Measurements from ENCODE around the gene PPDPF. TPM values are rescaled to one million over a fixed set of nuclear protein-coding genes. Genes with fewer than 3 reads are reported as not detected.

Gene PPDPF
- total RNA-seq, 1 donor from 2014 or later, result 99.3 TPM

DNA sequence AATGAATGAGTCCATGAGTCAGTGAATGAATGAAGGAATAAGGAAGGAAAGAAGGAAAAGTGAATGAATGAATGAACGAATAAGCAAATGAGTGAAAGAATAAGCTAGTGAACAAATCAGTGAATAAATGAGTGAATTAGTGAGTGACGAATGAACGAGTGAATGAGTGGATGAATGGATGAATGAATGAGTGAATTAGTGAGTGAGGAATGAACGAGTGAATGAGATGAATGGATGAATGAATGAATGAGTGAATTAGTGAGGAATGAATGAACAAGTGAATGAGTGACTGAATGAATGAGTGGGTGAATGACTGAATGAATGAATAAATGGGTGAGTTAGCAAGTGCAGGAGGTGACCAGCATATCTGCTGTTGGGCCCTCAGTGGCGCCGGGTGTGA lies 23.2 kb downstream of the PPDPF start:
- no peak for DNase-seq (ENCODE audit: low read depth)
- no peak overlapping the region for H3K4me3 ChIP-seq (ENCODE audit: low read depth, low read length)
- TF ChIP-seq, protein P1, sequence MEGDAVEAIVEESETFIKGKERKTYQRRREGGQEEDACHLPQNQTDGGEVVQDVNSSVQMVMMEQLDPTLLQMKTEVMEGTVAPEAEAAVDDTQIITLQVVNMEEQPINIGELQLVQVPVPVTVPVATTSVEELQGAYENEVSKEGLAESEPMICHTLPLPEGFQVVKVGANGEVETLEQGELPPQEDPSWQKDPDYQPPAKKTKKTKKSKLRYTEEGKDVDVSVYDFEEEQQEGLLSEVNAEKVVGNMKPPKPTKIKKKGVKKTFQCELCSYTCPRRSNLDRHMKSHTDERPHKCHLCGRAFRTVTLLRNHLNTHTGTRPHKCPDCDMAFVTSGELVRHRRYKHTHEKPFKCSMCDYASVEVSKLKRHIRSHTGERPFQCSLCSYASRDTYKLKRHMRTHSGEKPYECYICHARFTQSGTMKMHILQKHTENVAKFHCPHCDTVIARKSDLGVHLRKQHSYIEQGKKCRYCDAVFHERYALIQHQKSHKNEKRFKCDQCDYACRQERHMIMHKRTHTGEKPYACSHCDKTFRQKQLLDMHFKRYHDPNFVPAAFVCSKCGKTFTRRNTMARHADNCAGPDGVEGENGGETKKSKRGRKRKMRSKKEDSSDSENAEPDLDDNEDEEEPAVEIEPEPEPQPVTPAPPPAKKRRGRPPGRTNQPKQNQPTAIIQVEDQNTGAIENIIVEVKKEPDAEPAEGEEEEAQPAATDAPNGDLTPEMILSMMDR (conservative IDR thresholded peaks at IDR 0.05; ENCODE audit: low read depth, low read length), result no peak

DNA sequence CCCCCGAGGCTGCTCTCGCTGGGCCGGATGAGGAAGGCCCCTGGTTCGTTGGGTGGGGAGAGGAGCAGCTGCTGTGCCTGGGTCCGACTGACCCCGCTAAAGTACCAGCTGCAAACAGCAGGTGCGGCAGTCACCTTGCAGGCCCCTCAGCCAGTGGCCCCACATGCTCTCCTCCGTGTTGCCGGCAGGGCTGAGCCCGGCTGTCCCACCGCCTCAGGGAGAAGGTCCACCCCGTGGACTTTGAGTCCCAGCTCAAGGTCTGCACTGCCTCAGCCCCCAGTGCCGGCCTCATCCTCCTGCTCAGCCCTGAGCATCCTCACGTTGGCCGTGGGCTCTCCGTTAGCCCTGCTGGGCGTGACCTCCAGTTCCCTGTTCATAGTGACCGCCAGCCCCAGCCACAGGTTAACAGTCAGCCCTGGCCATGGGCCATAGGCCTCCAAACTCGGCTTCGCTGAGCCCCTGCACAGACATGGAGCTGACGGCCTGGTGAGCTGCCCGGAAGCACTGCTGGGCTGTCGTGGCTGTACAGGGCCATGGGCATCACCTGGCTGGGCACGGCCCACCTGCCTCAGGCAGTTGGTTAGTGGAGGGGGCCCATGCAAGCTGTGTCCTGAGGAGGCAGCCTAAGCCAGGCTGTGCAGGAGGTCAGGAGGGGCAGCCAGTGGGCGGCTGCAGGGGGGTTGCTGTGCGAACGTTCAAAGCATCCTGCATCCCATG lies 23.8 kb downstream of the PPDPF start:
- no peak overlapping the region for H3K4me3 ChIP-seq (ENCODE audit: low read depth, low read length)
- DNase-seq (ENCODE audit: low read depth), result no peak
- TF ChIP-seq, protein P1 (conservative IDR thresholded peaks at IDR 0.05; ENCODE audit: low read depth, low read length), result no peak

DNA sequence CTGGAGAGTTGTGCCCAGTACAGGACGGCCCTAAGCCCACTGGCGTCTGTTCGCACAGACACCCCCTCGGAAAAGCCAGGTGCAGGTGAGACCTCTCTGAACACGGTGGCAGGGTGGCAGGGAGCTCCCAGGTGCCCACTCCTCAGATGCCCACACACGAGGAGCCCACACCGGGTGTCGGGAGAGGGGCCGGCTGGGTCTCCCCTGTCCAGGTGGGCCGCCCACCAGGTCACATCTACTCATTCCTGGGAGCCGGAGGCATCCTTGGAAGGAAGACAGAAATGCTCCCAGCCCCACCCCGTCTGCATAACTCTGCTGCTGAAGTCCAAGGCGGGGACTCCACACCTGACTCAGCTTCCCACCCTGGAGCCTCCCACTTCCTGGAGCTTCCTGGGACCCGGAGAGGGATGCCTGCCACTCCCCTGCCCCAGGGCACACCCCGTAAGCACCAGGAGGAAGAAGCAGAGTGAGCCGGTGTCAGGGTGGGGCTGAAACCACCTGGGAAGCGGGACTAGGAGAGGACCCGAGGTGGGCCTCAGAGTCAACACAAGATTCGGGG lies 24.5 kb downstream of the PPDPF start:
- TF ChIP-seq, protein P1 (conservative IDR thresholded peaks at IDR 0.05; ENCODE audit: low read depth, low read length), result no peak
- no peak overlapping the region for H3K4me3 ChIP-seq (ENCODE audit: low read depth, low read length)
- no peak for DNase-seq (ENCODE audit: low read depth)

DNA sequence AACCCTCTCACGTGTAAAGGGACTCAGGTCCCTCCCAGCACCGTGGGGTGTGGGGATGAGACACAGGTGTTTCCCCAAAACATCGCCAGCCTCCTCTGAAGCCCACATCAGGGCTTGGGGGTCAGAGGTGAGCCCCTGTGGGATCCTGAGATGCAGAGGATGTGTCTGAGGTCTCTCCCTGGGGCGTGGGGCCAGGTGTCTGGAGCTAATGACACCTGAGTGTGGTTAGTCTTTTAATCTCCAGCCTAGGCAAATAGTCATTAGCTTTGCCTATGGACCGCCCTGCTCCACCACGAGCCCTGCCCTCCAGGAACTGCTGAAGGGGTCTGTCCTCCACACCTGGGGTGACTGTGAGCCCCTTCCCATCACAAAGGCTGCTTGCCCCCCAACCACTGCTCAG lies 25.2 kb downstream of the PPDPF start:
- no peak overlapping the region for H3K4me3 ChIP-seq (ENCODE audit: low read depth, low read length)
- no peak for DNase-seq (ENCODE audit: low read depth)

DNA sequence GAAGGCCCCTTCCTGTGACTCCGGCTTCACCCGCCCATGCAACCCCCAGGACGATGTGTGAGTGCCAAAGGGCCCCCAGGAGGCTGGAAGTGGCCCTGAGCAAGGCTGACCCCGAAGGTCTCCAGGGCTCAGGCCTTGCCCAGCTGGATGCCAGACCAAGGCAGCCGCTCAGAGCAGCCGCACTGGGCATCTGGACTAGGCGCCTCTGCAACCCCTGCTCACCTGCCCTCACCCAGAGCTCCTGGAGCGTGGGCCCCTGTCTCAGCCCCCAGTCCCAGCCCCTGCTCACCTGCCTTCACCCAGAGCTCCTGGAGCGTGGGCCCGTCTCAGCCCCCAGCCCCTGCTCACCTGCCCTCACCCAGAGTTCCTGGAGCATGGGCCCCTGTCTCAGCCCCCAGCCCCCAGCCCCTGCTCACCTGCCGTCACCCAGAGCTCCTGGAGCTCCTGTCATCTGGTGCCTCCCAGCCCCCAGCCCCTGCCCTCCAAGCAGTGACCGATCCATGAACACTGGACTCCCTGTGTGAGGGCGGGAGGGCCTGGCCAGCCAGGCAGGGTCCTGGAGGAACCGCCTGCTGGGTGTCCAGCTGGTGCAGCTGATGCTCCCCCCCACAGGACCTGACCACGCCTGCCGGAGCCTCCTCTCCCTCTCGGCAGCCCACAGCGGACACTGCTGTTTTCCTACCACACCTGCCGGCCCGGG lies 25.8 kb downstream of the PPDPF start:
- TF ChIP-seq, protein P1 (conservative IDR thresholded peaks at IDR 0.05; ENCODE audit: low read depth, low read length), result no peak
- DNase-seq (ENCODE audit: low read depth), result no peak

More for the DNA sequence above, 25.2 kb downstream of the PPDPF start:
- TF ChIP-seq, protein P1 (conservative IDR thresholded peaks at IDR 0.05; ENCODE audit: low read depth, low read length), result no peak

DNA sequence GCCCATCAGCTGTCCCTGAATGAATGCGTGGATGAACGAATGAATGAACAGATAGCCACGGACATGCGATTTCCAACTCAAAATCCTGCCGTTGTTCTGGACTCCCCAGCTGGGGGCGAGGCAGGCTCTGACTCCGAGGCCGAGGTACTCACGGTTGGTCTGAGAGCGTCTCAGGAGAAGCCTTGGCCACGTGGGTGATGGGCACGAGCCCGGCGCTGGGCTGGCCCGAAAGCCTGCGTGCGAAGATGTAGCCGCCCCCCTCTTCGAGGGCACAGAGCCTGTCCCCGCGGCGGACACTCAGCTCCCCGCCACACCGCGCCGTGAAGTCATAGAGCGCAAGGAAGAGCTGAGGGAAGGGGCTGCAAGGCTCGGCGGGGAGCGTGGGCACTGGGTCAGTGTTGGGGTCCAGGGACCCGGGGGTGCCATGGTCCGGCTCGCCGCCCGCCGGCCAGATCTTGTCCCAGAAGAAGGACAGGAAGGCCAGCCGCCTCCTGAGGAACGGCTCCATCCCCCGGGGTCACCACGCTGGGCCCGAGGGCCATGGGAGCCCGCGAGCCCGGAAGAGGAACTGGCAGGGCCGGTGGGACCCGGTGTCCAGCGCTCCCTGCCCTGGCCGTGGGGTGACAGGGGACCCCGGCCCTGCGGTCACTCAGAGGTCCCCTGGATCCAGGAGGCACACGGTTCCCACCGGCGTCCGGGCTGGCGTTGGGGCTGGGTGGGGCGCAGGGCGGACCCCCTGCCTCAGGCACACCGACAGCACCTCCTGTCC lies 26.6 kb downstream of the PPDPF start:
- TF ChIP-seq, protein P1 (conservative IDR thresholded peaks at IDR 0.05; ENCODE audit: low read depth, low read length), result no peak
- no peak overlapping the region for H3K4me3 ChIP-seq (ENCODE audit: low read depth, low read length)

More for the DNA sequence above, 25.8 kb downstream of the PPDPF start:
- no peak overlapping the region for H3K4me3 ChIP-seq (ENCODE audit: low read depth, low read length)

More for the DNA sequence above, 26.6 kb downstream of the PPDPF start:
- no peak for DNase-seq (ENCODE audit: low read depth)

Data from epithelial cell of proximal tubule (primary cell).